Measurements from ENCODE around the gene ISG15.
"Not testable (repeated sequence)": the region's sequence is repeated elsewhere in the genome, so short reads cannot be mapped to it uniquely, and the experiment has no call there.

ISG15 gene

GRCh38 chr1:995665-996633 lies 17.3 kb upstream of the ISG15 start:
- no peak for DNase-seq

DNA sequence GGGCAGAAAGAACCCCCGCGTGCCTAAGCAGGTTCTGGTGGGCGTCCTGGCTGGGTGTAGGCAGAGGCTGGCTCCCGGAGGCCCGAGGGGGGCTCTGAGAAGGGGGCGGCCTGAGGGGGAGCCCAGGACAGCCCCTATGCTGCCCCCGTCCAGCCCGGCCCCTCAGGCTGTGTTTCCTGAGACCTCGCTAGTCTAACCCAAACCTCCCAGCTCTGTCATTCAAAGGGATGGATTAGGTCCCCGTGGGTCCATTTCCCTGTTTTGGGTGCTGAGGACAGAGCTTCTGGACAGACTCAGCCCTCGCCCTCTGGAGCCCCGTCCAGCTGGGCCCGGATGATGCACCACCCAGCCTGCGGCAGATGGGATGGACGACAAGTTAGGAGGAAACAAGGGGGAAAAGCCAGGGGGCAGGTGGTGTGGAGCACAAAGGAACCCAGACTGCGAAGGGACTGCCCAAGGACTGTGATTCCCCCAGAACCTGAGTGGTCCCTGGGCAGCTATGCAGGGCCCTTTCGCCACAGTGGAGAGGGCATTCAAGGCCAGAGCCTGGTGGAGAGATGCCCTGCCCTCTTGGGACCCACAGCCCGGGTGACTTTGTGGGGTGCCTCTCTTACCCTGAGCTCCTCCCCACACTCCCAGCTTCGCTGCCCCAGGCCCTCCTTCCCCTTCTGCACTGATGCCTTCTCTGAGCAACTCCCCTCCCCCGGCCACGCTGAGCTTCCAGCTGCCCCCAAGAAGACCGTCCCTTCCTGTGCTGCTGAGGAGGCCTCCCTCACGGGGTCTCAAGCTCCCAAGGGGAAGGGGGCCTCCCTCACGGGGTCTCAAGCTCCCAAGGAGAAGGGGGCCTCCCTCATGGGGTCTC lies 16.2 kb upstream of the ISG15 start:
- no peak for DNase-seq

- DNase-seq: no peak
Measured at GRCh38 chr1:997713-997992, 15.6 kb upstream of the ISG15 start.

- DNase-seq: no peak
Measured at GRCh38 chr1:997993-998744, 15.1 kb upstream of the ISG15 start.

GRCh38 chr1:998745-998994 lies 14.6 kb upstream of the ISG15 start:
- DNase-seq: no peak

DNA sequence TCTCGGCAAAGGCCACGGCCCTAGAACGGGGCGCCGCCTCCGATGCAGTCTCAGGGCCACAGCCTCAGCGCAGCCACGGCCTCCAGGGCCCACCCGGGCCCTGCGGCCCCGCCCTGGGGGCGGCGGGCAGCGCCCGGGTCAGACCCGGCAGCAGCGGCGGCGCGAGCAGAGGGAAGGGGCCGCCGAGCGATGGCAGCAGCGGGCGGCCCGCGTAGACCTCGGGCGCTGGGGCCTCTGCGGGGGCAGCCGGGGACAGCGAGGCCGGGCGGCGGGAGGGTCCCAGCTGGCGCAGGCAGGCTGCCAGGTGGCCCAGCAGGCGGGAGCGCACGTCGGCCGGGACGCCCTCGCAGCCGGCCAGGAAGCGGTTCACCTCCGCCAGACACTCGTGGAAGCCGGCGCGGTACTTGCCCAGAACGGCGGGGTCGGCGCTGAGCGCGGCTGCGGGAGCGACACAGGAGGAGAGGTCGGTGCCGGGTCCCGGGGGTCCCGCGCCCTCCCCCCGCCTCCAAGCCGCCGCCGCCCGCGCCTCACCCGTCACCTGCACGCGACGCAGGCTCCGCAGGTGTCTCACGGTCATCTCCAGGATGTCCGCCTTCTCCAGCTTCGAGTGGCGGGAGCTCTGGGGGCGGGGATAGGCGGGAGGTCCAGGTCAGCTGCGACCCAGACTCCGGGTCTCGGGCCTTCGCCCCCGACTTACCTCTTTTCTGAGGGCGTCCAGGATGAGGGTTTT lies 14.1 kb upstream of the ISG15 start:
- DNase-seq: no peak

DNA sequence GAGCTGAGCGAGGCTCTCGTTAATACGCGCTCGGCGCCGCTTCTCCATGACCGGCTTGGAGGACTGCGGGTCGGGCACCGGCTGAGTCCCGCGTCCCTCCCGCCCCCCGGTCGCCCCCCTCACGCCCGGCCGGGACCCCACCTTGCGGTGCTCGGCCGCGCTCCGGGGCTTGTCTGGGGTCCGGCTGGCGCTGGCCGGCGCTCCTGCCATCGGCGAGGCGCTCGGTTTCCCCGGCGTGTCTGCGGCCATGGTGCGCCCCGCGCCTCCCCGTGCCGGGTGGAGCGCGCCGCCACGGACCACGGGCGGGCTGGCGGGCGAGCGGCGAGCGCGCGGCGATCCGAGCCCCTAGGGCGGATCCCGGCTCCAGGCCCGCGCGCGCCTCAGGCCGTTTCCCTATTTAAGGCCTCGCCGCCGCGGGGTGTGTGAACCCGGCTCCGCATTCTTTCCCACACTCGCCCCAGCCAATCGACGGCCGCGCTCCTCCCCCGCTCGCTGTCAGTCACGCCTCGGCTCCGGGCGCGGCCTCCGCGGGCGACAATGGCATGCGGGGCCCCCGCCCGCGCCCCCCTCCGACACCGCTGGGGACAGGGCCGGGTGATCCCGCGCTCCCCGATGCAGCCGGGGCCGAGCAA lies 13.5 kb upstream of the ISG15 start, which contains the start of gene HES4:
Gene HES4 (minus strand): TSS at position 373 of the 632 bp plus-strand sequence. CDS start 124 bp downstream, at position 249.
- DNase-seq: no peak

DNA sequence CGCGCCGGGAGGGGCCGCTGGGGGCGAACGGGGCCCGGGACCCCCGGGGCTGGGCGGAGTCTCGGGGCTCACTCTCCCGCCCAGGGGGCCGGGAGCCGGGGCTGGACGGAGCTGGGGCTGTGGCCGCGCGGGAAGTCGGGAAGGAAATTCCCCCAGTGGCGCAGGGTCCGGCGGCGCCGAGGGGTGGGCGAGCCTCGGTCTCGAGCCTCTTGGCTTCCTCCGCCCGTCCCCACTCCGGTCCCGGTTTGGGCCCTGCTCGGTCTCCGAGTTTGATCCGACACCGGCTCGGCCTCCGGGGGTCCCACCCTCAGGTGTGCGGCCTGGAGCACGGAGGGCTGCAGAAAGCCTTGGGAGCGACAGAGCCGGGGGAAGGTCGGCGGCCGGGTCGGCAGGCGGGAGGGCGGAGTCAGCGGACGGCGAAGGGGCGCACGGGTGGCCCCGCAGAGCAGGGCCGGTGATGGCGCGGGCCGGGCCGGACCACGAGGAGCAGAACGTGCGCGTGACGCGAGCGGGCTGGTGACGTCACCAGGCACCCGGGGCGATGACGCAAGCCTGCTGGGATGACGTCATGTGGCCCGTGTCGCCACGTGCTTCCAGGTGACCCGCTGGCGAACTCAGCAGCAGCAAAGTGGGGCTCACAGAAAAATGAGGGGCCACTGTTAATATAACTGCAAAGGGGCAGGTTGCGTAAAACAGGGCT lies 12.8 kb upstream of the ISG15 start:
- DNase-seq: no peak

DNA sequence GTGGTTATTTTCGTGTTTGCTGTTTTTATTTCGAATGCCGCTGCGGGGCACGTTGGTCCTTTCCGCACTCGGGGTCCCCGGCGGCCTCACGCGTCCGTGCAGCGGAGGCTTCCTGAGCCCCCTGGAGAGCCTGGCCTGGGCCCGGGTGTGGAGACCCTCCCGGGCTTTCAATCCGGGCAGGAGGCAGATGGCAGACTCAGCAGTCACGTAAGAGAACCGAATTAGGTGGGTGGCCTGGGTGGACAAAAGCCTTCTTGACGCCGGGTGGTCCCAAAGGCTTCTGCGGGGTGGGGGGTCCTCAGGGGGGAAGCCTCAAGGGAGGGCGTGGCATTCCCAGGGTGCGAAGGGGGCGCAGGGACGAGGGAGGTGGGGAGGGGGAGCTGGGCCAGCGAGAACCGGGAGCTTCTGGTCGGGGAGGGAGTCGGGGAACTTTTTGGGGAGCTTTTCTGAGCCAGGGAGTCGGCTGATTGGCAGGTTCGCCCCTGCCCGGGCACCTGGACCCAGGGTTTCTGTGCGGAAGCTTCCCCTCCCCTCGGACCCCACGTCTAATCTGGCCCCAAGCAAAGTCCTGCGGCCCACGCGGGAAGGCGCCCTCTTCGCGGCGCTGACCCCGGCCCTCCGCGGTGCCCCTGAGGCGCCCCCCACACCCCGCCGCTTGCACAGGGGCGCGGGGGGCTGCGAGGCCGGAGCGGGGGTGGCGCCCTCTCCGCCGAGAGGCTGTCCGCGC lies 12.1 kb upstream of the ISG15 start:
- DNase-seq: no peak

DNA sequence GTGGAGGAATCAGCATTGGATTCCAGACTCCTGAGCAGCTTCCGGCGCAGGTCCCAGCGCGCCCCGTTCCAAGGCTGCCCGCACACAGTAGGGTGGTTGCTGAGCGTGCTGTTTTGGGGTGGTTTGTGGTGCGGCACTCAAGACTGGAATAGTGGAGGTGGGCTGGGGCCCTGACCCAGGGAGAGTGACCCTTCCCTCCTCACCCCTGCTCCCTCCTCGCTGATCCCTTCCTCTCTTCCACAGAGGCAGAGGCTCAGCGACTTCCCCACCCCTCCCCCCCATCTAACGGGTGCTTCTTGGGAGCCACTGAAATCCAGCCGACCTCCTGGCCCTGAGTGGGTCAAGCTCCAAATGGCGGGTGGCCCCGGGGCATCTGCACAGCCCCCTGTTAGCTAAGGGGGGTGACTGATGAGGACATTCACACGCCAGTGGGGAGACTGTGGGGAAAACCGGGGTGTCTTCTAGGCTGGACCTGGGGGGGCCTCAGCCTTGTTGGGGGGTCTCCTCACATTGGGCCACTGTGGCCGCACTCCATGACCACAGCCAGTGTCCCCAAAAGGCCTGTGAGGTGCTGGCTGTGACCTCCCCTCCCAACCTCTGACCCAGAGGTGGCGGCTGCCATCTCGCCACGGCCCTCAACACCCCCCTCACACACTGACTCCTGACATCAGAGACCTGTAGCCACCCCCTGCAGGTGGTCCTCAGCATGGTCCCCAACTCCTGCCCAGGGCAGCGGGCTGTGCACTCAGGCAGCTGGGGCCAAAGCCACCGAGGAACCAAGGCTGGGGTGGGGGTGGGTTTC lies 9.5 kb upstream of the ISG15 start:
- DNase-seq: no peak

DNA sequence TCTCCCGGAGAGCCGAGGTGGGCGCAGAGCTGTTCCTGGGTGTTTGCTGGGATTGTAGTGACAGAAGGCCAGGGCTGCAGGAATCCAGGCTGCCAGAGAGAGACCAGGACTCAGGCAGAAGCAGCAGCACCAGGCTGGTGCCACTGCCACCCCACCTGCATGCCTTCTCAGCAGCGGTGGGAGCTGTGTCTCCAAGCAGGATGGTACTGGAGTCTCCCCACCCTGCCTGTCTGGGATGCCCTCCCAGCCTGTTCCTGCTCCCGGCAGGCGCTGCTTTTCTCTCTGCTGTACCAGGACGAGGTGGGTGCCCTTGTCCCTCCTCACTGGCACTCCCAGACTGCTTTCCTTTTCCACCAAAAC lies 8.9 kb upstream of the ISG15 start:
- no peak for DNase-seq

DNA sequence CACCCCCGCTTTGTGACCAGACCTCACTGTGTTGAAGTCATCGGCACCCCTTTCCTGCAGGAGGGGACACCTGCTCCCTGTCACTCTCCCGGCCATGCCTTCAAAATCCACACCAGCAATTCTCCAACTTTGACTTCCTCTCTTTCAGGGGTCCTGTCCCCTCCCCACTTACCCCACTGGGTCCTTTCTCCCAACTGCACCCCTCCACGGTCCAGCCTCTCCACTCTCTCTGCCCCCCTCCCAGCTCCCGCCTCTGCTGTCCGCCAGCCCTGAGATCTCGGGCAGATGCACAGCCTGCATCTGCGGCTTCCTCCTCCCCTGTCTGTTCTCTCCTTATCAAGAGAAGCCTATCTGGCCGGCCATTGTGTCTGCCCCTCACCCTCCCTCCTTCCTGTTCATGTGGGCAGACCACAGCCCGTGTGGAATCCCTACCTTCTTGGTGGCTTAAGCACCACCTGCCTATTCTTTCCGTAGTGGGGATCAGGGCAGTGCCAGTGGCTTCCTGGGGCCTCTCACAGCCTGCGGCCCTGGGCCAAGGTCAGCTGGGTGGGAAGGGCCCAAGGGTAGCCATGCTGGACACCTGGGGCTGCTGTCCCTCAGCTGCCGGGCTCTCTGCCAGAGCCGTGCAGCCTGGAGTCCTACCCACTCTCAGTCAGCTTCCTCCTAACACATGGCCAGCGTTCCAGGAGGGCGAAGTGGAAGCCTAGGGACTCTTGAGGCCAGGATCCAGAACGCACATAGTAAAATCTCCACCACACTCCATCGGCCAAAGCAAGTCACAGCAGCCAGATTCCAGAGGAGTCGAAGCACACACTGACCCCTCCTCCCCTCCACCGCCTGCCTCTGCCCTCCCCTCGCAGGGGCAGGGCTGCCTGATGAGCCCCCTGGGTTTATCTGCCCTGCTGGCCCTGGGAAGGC lies 8.3 kb upstream of the ISG15 start:
- DNase-seq: peak; percentile 39 to 51

- no peak for DNase-seq
Measured at GRCh38 chr1:1005774-1006304, 7.5 kb upstream of the ISG15 start.

- no peak for DNase-seq
Measured at GRCh38 chr1:1006305-1007159, 6.8 kb upstream of the ISG15 start.

GRCh38 chr1:1010131-1010530 lies 3.2 kb upstream of the ISG15 start:
- DNase-seq: not testable (repeated sequence)

- DNase-seq: no peak
Measured at GRCh38 chr1:1011396-1011949, 1.8 kb upstream of the ISG15 start.

- DNase-seq: not testable (repeated sequence)
Measured at GRCh38 chr1:1012736-1013104, 577 bp upstream of the ISG15 start.
